HG03135 (cell line): ENCODE measurements around the gene TXNRD3.
"Not testable (repeated sequence)": the region's sequence is repeated elsewhere in the genome, so short reads cannot be mapped to it uniquely, and the experiment has no call there.

Experiments
- ATAC-seq: cut with Tn5 transposase; IDR thresholded peaks from one replicate; pipeline ENCODE4 v1.9.1; 2021; ENCODE audit warnings: mild to moderate bottlenecking, moderate library complexity; ENCODE audit not compliant: unreplicated experiment

The TXNRD3 gene

DNA sequence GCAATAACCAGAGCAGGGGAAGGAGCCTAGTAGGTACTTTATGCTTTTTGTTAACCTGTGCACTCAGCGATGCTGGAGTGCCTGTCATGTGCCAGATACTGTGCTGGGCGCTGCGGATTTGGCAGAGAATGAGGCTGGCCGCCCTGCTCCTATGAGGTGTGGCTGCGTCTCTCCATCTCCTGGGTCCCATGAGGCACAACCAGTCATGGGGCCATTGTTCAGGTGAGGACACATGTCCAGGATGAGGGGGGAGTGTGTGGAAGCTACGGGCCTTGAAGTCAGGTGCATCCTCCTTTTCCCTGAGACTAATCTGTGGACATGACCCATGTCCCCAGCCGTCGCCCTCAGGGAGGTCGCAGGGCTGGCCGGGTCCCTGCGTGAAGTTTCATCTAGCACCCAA is 963 bp upstream of the TXNRD3 start:
- ATAC-seq, result no peak

DNA sequence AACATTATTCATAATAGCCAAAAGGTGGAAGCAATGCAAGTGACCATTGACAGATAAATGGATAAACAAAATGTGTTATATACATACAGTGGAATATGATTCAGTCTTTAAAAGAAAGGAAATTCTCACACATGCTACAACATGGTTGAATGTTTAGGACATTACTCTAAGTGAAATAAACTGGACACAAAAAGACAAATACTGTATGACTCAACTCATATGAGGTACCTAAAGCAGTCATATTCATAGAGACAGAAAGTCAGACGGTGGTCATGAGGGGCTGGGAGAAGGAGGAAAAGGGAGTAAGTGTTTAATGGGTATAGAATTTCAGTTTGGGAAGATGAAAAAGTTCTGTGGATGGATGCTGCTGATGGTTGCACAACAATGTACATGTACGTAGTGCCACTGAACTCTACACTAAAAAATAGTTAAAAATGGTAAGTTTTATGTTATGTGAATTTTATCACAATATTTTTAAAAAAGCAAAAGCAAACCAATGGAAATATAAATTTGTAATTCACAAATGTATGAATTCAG is 5.3 kb downstream of the TXNRD3 start:
- ATAC-seq, result no peak

DNA sequence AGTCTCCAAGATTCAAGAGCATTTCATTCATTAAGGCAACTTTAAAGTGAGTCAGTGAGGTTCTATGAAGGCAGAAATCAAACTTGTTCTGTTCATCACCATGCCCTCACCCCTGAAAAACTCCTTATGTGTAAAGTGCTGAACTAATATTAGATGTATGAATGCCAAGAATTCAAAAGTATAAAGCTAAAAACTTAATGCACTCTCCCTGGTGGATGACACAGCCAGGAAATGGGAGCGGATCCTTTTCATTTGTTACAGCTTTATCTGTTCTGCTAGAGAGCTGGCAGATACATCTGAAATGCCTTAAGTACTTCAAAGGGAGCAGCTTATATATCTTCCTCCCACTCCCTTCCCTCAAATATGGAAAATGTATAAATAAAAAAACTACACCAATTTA is 8.2 kb downstream of the TXNRD3 start:
- ATAC-seq, result no peak

DNA sequence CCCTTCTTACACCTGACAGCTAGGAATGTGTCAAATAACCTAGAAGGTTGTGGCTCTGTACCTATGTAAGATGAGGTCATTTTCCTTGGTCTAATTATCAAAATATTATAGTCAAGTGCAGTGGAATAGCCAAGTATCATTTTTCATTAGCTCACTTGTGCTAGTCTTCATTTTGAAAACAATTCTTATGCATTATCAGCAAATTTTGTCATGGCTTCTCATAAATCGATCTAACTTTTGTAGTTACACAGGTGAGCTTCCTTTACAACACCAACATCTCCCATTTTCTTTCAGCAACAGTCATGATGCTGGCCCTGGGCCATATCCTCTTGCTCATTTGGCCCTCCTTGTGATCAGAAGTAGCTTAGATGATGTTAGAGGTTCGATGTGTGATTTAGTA is 10.3 kb downstream of the TXNRD3 start:
- no peak for ATAC-seq

DNA sequence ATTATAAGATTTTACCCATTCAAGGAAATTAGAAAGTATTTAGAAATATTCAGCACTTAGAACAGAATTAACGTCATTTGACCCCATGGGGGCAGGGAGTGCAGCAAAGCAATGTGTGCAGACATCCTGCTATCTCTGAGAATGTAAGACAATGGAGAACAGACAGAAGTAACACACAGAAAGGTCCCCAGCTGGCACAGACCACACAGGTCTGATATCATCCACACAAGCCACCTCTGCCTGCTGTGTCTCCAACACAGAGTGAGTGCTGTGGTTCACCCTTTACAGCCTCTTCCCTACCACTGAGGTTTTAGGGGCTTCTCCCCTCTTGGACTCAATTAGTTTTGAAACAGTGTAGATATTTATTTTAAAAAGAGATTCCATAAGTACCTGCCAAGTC is 16.1 kb downstream of the TXNRD3 start:
- ATAC-seq, result no peak

DNA sequence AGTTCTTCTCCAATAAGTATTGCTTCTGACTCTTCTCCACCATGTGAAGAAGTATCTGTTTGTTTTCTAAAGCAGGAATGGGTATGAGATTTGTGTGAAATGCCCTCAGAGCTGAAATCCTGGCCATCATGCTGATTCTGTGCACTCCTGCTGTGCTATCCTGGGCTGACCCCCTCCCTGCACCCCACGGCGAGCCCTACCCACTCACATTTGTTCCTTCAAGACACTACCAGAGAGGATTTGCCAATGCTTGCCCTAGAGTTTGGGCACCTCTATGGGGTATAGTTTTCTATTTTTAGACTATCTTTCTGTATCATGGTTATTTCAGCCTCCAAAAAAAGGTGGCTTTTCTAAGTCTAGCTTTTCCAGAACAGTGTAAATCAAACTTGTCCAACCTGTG is 18.5 kb downstream of the TXNRD3 start:
- ATAC-seq, result no peak

DNA sequence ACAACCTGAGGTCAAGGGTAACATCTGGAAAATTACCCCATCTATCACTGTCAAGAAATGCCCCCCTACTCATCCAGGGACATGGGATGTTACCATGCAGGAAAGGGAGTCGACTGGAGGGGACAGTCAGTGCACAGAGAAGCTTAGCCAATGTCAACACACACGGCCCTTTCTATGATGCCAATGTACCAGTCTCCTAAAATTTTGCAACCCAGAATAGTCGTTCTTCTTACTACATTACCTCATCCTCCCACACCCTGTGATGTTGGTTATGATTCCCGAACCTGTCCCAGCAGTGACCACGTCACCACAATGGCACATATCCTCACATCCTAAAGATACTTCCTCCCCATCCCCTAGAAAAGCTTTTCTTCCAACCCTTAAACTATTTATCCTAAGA is 20.1 kb downstream of the TXNRD3 start:
- ATAC-seq, result no peak

DNA sequence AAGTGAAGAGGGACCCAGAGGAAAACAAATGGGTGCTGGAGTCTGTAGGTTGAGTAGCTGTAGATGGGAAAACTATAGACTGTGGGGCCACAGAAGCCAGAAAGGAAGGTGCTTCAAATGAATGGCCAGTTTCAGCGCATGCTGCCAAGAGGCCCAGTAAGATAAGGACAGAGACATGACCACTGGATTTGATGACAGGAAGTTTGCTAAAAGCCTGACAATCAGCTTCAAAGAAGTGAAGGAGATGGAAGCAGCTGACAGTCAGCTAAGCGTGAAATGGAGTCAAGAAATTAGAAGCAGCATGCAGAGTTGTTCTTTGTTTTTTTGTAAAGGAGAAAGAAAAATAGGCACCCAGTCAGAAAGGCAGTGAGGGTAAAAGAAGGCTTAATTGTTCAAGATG is 24.9 kb downstream of the TXNRD3 start:
- no peak for ATAC-seq

DNA sequence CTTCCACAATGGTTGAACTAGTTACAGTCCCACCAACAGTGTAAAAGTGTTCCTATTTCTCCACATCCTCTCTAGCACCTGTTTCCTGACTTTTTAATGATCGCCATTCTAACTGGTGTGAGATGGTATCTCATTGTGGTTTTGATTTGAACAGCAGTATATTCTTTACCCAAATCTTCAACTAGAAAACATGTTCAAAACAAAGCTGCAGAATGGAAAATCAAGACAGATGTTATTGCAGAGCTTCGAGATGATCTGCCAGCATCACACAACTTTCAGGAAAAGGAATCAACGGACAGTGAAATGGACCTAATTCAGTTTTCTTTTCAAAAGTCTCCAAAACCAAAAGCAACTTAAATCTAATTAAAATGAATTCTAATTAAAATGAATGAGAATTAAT is 29.2 kb downstream of the TXNRD3 start:
- not testable (repeated sequence) for ATAC-seq

DNA sequence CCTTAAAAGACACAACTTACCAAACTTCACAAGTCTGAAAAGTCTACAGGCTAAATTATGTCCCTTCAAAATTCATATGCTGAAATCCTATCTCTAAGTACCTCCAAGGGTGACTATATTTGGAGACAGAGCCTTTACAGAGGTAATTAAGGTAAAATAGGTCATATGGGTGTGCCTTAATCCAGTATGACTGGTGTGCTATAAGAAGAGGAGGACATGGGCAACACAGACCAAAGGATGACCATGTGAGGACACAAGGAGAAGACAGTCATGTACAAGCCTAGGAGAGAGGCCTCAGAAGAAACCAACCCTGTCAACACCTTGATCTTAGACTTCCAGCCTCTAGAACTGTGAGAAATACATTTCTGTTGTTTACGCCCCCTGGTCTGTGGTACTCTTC is 32.2 kb downstream of the TXNRD3 start:
- no peak for ATAC-seq

DNA sequence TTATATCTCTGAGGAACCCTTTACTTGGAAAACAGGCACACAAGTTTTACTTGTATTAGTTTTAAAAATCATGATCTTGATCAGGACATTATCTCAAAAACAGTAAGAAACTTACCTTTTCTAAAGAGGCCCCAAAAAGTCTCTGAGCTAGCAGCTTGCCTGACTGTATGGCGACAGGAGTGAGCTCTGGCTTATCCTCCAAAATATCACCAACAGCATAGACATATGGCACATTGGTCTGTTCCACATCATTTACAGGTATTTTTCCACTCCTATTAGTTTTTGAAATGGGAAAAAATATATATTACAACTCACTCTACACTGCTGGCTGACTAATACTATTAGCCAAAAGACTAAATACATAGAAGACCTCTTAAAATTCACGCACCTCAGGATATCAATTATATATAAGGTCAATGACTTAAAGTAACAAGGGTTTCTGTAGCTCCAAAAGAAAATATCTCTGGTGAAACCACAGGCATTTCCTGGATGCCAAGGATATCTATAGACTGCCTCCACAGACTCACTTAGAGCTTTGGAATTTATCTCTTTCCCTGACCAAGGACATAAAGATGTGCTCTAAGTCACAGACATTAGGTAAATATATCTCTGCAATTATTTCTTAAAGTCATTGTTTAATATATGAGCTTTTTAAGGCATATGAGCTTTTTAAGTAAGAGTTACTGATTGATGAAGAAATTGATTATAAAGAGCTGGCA is 33.1 kb downstream of the TXNRD3 start:
- no peak for ATAC-seq

DNA sequence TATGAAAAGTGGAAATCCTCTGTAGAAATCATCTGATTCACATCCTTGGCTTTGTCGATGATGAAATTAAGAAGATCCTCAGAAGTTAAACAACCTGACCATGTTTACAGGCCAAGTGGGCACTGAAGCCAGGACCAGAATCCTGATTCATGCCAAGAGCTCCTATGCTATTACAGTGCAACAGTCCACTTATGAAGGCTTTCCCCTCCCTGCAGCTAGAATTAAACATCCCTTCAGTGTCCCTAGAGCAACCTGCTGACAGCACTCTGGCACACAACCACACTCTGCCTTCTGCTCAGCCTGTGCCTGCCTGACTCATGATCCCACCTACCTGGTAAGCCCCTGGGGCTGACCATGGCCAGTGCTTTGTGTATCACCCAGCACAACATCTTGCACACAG is 33.8 kb downstream of the TXNRD3 start:
- no peak for ATAC-seq

DNA sequence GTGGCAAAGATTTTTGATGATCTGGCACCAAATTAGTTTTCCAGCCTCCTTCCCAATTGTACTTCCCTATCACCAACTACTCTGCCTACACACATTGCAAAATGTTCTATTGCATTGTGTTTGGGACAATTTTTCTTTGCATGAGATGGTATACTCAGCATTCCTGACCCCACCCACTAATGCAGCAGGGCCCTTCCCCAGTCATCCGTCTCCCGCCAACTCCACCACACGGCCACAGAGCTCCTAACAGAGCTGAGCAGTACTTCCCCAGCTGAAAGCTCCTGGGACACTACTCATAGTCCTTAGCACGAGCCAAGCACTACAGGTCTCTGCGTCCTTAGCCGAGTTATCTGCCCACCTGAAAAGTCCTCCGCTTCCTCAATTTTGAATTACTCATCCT is 34.2 kb downstream of the TXNRD3 start:
- ATAC-seq, result no peak

DNA sequence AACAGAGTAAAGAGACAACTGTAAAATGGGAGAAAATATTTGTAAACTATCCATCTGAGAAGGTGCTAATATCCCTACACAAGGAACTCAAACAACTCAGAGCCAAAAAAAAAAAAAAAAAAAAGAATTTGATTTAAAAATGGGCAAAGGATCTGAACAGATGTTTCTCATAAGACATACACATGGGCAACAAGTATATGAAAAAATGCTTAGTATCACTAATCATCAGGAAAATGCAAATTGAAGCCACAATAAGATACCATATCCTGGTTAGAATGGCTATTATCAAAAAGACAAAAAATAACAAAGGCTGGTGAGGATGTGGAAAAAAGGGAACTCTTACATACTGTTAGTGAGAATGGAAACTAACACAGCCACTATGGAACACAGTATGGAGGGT is 36.2 kb downstream of the TXNRD3 start:
- ATAC-seq, result no peak

DNA sequence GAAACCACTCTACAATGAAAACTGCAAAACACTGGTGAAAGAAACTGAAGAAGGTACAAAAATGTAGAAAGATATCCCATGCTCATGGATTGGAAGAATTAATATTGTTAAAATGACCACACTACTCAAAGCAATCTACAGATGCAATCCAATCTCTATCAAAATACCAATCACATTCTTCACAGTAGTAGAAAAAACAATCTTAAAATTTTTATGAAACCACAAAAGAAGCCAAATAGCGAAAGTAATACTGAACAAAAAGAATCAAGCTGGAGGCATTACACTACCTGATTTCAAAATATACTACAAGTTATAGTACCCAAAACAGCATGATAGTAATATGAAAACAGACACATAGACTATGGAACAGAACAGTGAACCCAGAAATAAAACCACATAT is 36.9 kb downstream of the TXNRD3 start:
- ATAC-seq, result no peak

DNA sequence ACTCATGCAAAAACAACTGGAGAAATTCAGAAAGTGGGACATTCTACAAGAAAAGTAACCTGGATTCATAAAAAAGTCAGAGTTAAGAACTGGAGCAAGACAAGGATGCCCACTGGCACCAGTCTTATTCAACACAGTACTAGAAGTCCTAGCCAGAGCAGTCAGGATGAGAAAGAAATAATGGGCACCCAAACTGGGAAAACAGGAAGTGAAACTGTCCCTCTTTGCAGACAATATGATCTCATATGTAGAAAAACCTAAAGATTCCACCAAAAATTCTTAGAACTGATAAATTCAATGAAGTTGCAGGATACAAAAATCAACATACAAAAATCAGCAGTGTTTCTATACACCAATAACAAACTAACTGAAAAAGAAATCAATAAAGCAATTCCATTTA is 37.4 kb downstream of the TXNRD3 start:
- ATAC-seq, result no peak

DNA sequence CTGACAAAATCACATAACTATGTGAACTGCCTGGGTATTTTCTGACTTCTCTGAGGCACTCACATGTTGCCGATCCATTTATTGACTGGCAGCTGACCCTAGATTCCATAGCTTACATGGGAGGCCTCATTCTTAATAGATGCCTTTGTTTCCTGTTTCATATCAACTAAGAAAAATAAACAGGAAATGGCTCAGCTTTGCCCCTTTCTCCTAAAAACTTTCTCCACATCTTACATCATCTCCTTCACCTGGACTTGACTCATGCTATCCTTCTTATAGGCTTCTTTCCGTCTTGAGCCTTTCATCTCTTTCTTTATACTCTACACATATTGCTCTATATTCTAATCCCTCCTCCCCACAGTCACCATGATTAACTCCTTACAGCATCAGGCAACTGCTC is 38.0 kb downstream of the TXNRD3 start:
- ATAC-seq, result no peak

DNA sequence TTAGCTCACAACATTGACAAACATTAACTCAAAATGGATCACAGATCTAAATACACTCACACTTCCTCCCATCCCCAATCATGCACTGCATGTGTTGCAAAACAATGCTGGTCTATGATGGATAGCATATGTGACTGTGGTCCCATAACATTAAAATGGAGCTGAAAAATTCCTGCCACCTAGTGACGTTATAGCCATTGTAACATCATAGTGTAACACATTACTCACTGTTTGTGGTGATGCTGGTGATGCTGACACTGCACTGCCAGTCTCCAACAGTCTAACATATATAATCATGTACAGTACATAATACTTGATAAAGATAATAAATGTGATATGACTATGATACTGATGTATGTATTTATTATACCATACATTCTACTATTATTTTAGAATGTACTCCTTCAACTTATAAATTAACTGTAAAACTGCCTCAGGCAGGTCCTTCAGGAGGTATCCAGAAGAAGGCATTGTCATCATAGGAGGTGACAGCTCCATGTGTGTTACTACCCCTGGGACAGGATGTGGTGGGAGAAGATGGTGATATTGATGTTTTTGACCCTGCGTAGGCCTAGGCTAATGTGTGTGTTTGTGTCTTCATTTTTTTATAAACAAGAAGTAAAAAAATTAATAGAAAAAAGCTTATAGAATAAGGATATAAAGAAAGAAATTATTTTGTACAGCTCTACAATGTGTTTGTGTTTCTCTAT is 41.3 kb downstream of the TXNRD3 start:
- ATAC-seq, result no peak

DNA sequence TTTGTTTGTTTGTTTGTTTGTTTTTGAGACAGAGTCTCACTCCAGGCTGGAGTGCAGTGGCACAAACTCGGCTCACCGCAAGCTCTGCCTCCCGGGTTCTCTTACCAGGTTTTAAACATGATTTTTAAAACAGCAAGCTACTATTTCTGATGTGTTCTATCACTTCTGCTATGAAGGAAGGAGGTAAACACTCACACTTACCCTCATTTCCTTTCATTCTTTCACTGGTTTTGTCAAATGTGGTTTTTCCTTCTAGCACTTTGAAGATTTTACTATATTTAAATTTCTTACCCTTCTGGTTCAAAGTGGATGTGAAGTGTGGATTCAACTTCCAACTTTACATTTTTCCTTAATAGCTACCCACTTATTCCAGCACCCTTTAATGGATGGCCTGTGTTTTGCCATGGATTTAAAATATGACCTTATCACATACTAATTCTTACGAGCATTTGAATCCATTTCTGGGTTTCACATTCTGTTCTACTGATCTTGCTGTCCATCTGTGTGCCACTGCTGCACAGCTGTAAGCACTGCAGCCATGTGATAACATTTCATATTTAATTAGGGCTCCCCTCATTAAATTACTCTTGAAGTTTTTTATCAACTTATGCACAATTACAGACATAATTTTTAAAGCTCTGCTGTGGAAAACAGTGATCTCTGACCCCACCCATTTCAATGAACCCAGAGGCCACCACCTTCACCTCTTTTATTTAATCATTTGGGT is 42.3 kb downstream of the TXNRD3 start:
- ATAC-seq, result no peak

DNA sequence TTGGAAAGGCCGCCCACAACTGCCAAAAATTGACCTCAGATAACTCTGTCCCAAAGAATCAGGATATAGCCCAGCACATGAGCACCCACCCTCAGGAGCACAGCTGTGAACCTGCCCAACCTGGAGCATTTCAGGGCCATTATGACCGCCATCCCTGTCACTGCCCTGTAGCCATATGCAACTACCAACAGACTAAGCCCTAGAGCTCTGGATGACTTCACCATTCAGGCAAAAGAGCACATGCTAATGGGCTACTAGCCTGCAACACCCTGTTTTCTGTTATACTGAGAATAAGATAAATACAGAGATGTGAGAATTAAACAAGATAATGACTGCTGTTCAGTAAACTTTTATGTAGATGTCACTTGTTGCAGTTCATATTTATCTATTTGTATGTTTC is 45.0 kb downstream of the TXNRD3 start:
- ATAC-seq, result no peak

DNA sequence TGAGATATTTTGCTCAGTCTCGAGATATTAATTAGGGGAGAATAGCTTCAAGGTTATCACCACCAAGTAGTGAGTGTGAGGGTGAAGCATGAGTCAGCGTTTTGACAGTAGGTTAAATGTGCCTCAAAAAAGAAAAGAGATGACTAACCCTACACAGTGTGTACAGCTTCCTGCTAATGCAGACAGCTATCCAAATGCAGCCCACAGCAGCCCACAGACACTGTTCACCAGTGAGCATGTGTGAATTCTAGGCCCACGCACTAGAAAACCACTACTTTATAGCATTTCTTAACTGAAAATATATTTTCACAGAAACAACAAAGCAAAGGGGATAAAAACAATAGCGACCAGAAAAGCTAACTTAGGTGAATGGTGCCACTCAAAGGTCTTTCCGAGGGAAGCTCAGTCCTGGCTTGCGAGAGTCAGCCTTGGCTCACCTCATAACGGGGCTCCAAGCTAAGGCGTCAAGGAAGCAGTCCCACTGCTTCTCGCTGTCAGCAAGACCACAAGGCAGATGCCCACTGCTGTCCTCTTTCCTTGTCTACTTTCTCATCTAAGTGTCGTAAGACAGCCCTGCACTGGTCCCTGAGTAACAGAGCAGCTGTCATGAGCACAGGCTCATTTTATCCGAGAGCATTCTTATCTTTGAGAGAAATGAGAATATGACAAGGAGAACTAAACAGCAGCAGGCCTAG is 47.6 kb downstream of the TXNRD3 start:
- no peak for ATAC-seq
